Osteoblast (primary cell): Measurements from ENCODE around the gene PCGF6. TPM values are rescaled to one million over a fixed set of nuclear protein-coding genes. Genes with fewer than 3 reads are reported as not detected.
A peak's percentile ranks its signal among the peaks of the same experiment; 100 is the strongest.
"Not testable (repeated sequence)": the region's sequence is repeated elsewhere in the genome, so short reads cannot be mapped to it uniquely, and the experiment has no call there.

Source experiments
- DNase-seq: peaks from one replicate; pipeline ENCODE4 v3.0.0; 2011; ENCODE audit warnings: low spot score, mixed read lengths; ENCODE audit not compliant: insufficient read length; ENCODE audit errors: missing footprints
- H2AFZ ChIP-seq: 2 replicates; pipeline ENCODE4 v1.6.0; 2011; ENCODE audit warnings: mild to moderate bottlenecking, low read length
- H3K27ac ChIP-seq: 2 replicates; pipeline ENCODE4 v1.5.1; 2011; ENCODE audit warnings: mild to moderate bottlenecking, low read depth, low read length, moderate library complexity
- H3K27me3 ChIP-seq: 2 replicates; pipeline ENCODE4 v1.6.0; 2012; ENCODE audit warnings: mild to moderate bottlenecking, control low read depth, inconsistent platforms, low read length, moderate library complexity; ENCODE audit not compliant: insufficient read depth
- H3K36me3 ChIP-seq: 2 replicates; pipeline ENCODE4 v1.5.1; 2011; ENCODE audit warnings: mild to moderate bottlenecking, low read length, control low read depth, moderate library complexity; ENCODE audit not compliant: insufficient read depth
- H3K4me1 ChIP-seq: 2 replicates; pipeline ENCODE4 v1.5.1; 2011; ENCODE audit warnings: mild to moderate bottlenecking, low read length, control low read depth, moderate library complexity; ENCODE audit not compliant: insufficient read depth
- H3K4me2 ChIP-seq: 2 replicates; pipeline ENCODE4 v1.6.0; 2011; ENCODE audit warnings: mild to moderate bottlenecking, low read length; ENCODE audit not compliant: insufficient read depth
- H3K4me3 ChIP-seq: fragments of 200-600 bp; sonication (generic); 3 replicates; pipeline ENCODE4 v1.5.1; 2012; ENCODE audit warnings: mild to moderate bottlenecking, low read length, inconsistent platforms; ENCODE audit not compliant: insufficient read depth
- H3K79me2 ChIP-seq: 2 replicates; pipeline ENCODE4 v1.6.0; 2012; ENCODE audit warnings: mild to moderate bottlenecking, low read length, control low read depth, inconsistent platforms; ENCODE audit not compliant: insufficient read depth
- H3K9me3 ChIP-seq: 2 replicates; pipeline ENCODE4 v1.5.1; 2011; ENCODE audit warnings: low read depth, low read length, control low read depth
- H4K20me1 ChIP-seq: 2 replicates; pipeline ENCODE4 v1.6.0; 2012; ENCODE audit warnings: mild to moderate bottlenecking, low read length, control low read depth; ENCODE audit not compliant: insufficient read depth
- CTCF ChIP-seq: IDR thresholded peaks from 2 replicates; pipeline ENCODE4 v1.5.1; 2011; ENCODE audit warnings: mild to moderate bottlenecking, low read depth, low read length, moderate library complexity; ENCODE audit errors: extremely low read depth
- total RNA-seq: library from RNA; depleted of rRNA; stranded (reverse); fragments of >200 nt; gene quantifications from 2 replicates; pipeline ENCODE4 v1.2.3, GENCODE V29; 2012

The PCGF6 gene
- total RNA-seq, 1 donor: 16.6 TPM

- TF ChIP-seq CTCF: no peak
- Histone ChIP-seq H3K9me3 (no peaks in the 10 kb centered on the region), H3K4me3 (no peak overlapping the region), H3K4me1 (peaks cover 5% of the 10 kb centered on the region), H3K27ac (no peak overlapping the region), H3K4me2 (no peak overlapping the region), H4K20me1 (no peaks in the 10 kb centered on the region), H3K79me2 (peaks cover 3% of the 10 kb centered on the region), H2AFZ (no peak overlapping the region), H3K27me3 (no peaks in the 10 kb centered on the region), H3K36me3 (no peaks in the 10 kb centered on the region)
- no peak for DNase-seq
Measured at GRCh38 chr10:103355906-103356599, 5.1 kb upstream of the PCGF6 start.

GRCh38 chr10:103354567-103354966 lies 3.6 kb upstream of the PCGF6 start:
- H3K27ac ChIP-seq, H3K36me3 ChIP-seq, DNase-seq, H2AFZ ChIP-seq, H3K4me1 ChIP-seq, H3K27me3 ChIP-seq, H3K4me3 ChIP-seq, H3K9me3 ChIP-seq, H4K20me1 ChIP-seq, H3K4me2 ChIP-seq: not testable (repeated sequence)
- peaks cover 15% of the 10 kb centered on the region for H3K79me2 ChIP-seq

- Histone ChIP-seq H3K27ac (no peak overlapping the region), H2AFZ (no peak overlapping the region), H4K20me1 (no peaks in the 10 kb centered on the region), H3K36me3 (peaks cover 6% of the 10 kb centered on the region), H3K4me3 (no peak overlapping the region), H3K79me2 (peaks cover 19% of the 10 kb centered on the region), H3K9me3 (no peaks in the 10 kb centered on the region), H3K4me1 (peaks cover 6% of the 10 kb centered on the region), H3K27me3 (no peaks in the 10 kb centered on the region), H3K4me2 (no peak overlapping the region)
- DNase-seq: peak; percentile 53
- TF ChIP-seq CTCF: no peak
Measured at GRCh38 chr10:103353281-103353680, 2.3 kb upstream of the PCGF6 start.

GRCh38 chr10:103350175-103350516 lies 794 bp downstream of the PCGF6 start:
- TF ChIP-seq CTCF: no peak
- Histone ChIP-seq H2AFZ (peak overlapping the region; percentile 99), H3K4me3 (peak overlapping the region; percentile 89), H3K36me3 (peaks cover 23% of the 10 kb centered on the region), H3K9me3 (no peaks in the 10 kb centered on the region), H3K27me3 (no peaks in the 10 kb centered on the region), H3K4me2 (peak overlapping the region; percentile 98), H4K20me1 (no peaks in the 10 kb centered on the region), H3K79me2 (peaks cover 19% of the 10 kb centered on the region), H3K4me1 (peaks cover 6% of the 10 kb centered on the region), H3K27ac (peak overlapping the region; percentile 58)
- DNase-seq: no peak
